Adipose tissue (tissue), 3 donors: ENCODE results near the gene DAB1. TPM values are rescaled to one million over a fixed set of nuclear protein-coding genes. Genes with fewer than 3 reads are reported as not detected.
"Not testable (repeated sequence)": the region's sequence is repeated elsewhere in the genome, so short reads cannot be mapped to it uniquely, and the experiment has no call there.

ENCODE experiments used
- H3K27ac ChIP-seq: one replicate; pipeline ENCODE4 v1.5.1; 2013; ENCODE audit warnings: low read depth, low read length
- WGBS, 3 donors: extraction: QIAGEN DNeasy Blood & Tissue Kit; methylation state at CpG; one replicate each; pipeline ENCODE4 v1.1.7; 2013; 5-methylcytosine and 5-hydroxymethylcytosine counted together
- polyA plus RNA-seq, 3 donors: library from polyadenylated mRNA; stranded (reverse); fragments of 200-250 nt; gene quantifications; one replicate each; pipeline ENCODE4 v1.2.3, GENCODE V29; 2013
- donor health status: healthy with polysubstance abuse.
- donor health status: Bipolar disorder and iron deficiency.
- donor health status: healthy.

The DAB1 gene
- polyA plus RNA-seq, 3 donors, result 0.11 to 0.25 (median 0.15) TPM

DNA sequence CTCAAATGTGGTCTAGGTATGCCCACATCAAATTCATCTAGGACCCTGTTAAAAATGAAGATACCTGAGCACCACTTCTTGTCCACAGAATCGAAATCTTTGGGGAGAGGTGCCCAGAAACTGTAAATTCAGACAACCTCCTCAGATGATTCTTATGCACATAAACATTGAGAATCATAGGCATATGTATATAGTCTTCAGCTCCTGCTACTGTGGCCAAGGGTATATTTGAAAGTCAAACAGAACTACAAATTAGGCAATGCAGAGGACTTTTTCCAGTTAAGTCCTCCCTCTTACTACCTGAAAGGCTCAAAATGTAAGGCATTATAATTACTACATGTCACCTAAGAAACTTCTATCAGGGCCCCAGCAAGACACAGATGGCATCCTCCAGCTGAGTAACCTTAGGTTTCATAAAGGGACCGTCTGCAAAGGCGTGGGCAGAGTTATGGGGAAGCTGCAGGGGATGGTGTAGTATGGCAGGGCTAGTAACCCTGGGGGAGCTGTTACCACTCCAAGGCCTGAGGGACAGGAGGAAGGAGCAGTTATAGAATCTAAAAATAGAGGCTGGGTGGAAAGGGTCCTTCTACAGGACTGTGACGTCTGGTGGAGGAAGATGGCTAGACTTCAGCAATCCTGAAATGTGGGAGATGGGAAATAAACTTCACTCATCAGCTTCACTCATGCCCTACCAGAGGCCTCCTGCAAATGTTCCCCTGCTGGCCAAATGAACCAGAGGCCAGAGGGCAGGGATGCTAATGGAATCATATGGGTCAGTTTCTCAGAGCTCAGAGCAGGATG, 46.3 kb downstream of the DAB1 start:
- WGBS, 3 donors, result 57 to 74% (median 57%) methylated on average over 4 of the region's 4 CpGs
- H3K27ac ChIP-seq, result no peak overlapping the region

DNA sequence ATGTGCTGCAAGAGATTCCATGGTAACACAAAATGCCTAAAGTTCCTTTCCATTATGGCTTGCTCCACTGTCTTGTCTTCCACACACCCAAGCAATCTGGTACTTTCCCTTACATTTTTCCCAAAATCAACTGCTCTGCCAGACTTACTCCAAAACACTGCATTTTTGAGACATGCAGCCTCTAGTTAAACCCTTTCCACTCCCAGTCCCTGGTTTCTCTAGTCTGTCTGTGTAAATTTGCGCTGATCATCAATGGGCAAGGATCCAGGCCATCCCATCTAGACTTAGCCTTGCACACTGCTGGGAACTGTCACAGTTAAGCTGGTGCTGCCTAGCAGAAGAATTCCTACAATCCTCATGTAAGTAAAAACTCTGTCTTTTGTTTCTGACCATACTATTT, 47.8 kb downstream of the DAB1 start:
- H3K27ac ChIP-seq, result no peak overlapping the region
- 60 to 71% (median 67%) methylated on average over 1 of the region's 1 CpG for WGBS, 3 donors

DNA sequence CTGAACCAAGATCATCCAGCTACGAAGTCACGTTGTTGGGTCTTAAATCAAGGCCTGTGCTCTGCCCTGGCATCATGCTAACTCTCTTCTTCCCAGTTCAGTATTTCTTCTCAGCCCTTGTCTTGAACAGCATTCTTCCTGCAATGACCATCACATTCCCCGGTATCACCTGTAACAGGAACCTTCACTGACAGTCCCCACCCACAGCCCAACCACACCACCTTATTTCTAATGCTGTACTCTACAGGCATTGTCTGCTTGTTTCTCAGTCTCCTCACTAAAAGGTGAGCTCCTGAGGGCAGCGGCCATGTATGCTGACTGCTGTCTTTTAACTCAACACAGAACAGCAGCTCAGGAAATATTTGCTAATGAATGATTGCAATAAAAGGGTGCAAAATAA, 54.0 kb downstream of the DAB1 start:
- no peak overlapping the region for H3K27ac ChIP-seq
- 85 to 91% (median 87%) methylated on average over 4 of the region's 4 CpGs for WGBS, 3 donors

DNA sequence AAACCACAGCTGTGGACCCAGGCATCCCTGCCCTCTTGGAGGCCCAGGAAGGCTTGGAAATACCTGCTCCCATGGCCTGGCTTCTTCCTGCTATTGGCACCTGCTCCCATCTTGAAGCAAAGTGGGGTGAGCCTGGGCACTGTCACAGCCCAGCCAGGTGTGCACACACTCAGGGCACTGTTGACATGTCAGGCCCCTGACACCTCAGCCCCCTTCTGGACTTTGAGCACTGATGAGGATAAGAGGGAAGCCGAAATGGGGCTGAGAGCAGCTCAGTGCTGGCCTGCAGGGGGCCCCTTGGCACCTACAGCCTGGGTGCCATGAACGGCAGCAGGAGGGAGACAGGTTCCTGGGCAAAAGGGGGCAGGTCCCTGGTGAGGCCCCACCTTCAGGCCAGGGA, 55.9 kb downstream of the DAB1 start:
- no peak overlapping the region for H3K27ac ChIP-seq
- 74 to 96% (median 95%) methylated on average over 2 of the region's 2 CpGs for WGBS, 3 donors

GRCh38 chr1:57363643-57364042, 60.2 kb downstream of the DAB1 start:
- WGBS, 3 donors, result 87 to 96% (median 92%) methylated on average over 1 of the region's 1 CpG
- no peak overlapping the region for H3K27ac ChIP-seq

- WGBS, 3 donors, result 88 to 90% (median 89%) methylated on average over 6 of the region's 6 CpGs
- H3K27ac ChIP-seq, result no peak overlapping the region
Observed at GRCh38 chr1:57363165-57363564, 60.7 kb downstream of the DAB1 start.

DNA sequence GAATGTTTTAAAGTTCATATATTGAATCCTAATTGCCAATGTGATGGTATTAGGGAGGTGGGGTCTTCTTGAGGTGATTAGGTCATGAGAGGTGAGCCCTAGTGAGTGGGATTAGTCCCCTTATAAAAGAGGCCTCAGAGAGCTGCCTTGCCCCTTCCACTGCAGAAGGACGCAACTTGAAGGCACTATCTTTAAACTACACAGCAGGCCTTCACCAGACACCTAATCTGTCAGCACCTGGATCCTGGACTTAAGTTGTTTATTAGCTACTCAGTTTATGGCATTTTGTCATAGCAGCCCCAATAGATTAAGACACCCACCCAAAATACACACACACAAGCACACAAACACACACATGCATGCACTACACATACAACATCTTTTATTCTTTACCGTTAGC, 61.4 kb downstream of the DAB1 start:
- 62 to 93% (median 72%) methylated on average over 2 of the region's 2 CpGs for WGBS, 3 donors
- H3K27ac ChIP-seq, result no peak overlapping the region

- 54 to 68% (median 61%) methylated on average over 2 of the region's 2 CpGs for WGBS, 3 donors
- H3K27ac ChIP-seq, result no peak overlapping the region
Observed at GRCh38 chr1:57361516-57361915, 62.3 kb downstream of the DAB1 start.

GRCh38 chr1:57360846-57361407, 62.9 kb downstream of the DAB1 start:
- H3K27ac ChIP-seq, result no peak overlapping the region
- 84 to 88% (median 87%) methylated on average over 4 of the region's 4 CpGs for WGBS, 3 donors

DNA sequence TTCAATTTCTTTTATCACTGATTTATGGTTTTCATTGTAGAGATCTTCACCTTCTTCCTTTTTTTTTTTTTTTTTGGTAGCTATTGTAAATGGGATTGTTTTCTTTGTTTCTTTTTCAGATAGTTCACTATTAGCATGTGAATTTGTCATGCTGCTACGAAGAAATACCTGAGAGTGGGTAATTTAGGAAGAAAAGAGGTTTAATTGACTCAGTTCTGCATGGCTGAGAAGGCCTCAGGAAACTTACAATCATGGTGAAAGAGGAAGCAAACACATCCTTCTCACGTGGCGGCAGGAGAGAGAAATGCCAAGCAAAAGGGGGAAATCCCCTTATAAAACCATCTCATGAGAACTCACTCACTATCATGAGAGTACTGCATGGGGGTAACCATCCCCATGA, 66.4 kb downstream of the DAB1 start:
- no peak overlapping the region for H3K27ac ChIP-seq
- WGBS, 3 donors, result 40 to 49% (median 46%) methylated on average over 3 of the region's 3 CpGs

- WGBS, 3 donors, result 53 to 76% (median 60%) methylated on average over 4 of the region's 4 CpGs
- no peak overlapping the region for H3K27ac ChIP-seq
Observed at GRCh38 chr1:57353654-57354053, 70.2 kb downstream of the DAB1 start.

GRCh38 chr1:57350610-57351009, 73.2 kb downstream of the DAB1 start:
- H3K27ac ChIP-seq, result no peak overlapping the region
- WGBS, 3 donors, result 62 to 85% (median 67%) methylated on average over 4 of the region's 4 CpGs

- no peak overlapping the region for H3K27ac ChIP-seq
- WGBS, 3 donors, result 40 to 56% (median 42%) methylated on average over 1 of the region's 1 CpG
Observed at GRCh38 chr1:57348921-57349320, 74.9 kb downstream of the DAB1 start.

- H3K27ac ChIP-seq, result no peak overlapping the region
- WGBS, 3 donors, result 80 to 81% (median 80%) methylated on average over 8 of the region's 8 CpGs
Observed at GRCh38 chr1:57345916-57346315, 77.9 kb downstream of the DAB1 start.

DNA sequence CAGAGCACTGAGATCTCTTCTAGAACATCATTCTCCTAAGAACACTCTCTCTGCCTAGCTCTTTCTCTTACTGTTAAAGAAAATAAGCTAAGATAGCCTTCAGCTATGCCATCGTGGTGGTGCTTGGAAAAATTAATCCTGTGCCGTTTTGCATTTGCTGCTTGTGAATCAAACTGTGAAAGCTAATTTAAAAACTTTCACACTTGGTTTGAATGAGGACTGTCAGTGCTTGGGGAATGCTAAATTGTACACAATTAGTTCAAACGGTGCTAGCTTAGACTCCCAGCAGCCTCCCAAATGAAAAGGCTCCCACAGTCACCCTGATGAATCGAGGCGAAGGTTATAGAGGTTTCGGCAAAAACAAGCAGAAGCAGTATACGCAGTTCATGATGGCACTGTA, 79.6 kb downstream of the DAB1 start:
- H3K27ac ChIP-seq, result no peak overlapping the region
- 79 to 90% (median 88%) methylated on average over 7 of the region's 7 CpGs for WGBS, 3 donors

- 90 to 93% (median 93%) methylated on average over 32 to 34 of the region's 34 CpGs for WGBS, 3 donors
Observed at GRCh38 chr1:57343298-57343915, 80.5 kb downstream of the DAB1 start.

GRCh38 chr1:57341721-57342120, 82.1 kb downstream of the DAB1 start:
- no peak overlapping the region for H3K27ac ChIP-seq

More at GRCh38 chr1:57343298-57343915, 80.5 kb downstream of the DAB1 start:
- not testable (repeated sequence) for H3K27ac ChIP-seq

DNA sequence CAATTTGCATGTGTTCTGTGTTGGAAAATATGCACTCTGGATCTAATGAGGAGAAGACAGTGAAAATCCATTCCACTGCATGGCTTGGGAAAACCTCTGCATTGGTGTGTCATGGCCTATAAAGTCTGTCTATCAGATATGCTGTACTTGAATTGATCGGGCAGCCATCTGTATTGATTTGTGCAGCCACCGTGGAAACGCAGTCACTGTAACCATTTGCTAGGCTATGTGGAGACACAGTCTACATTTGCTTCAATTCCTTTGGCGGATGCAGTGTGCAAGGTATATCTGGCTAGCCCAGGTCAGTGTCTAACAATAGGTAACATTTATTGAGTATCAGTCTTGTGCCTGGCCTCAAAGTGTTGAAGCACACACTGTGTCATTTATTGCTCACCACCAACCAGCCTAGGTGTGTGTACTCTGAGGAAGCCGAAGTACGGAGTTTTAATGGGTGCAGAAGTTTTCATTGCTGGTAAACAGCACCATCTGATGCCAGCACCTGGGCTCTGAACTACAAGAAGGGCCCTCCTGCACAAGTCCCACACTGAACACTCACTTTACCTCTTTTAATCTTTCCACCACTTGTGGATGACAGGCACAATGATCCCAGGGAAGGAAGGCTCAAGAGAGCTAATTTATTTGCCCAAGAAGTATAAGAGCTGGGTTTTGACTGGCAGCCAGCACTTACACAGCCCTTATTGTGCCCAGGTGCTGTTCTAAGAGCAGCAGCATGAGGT, 83.4 kb downstream of the DAB1 start:
- WGBS, 3 donors, result 56 to 92% (median 92%) methylated on average over 6 of the region's 6 CpGs
- H3K27ac ChIP-seq, result no peak overlapping the region

More at GRCh38 chr1:57341721-57342120, 82.1 kb downstream of the DAB1 start:
- 74 to 88% (median 88%) methylated on average over 3 of the region's 3 CpGs for WGBS, 3 donors

GRCh38 chr1:57337623-57338022, 86.2 kb downstream of the DAB1 start:
- 69 to 78% (median 71%) methylated on average over 3 of the region's 3 CpGs for WGBS, 3 donors
- no peak overlapping the region for H3K27ac ChIP-seq
